GM23338 (cell line): ENCODE measurements around the gene IVD. TPM values are rescaled to one million over a fixed set of nuclear protein-coding genes. Genes with fewer than 3 reads are reported as not detected.

Source experiments
- ATAC-seq: fragments of 200-7000 bp; cut with Tn5 transposase; 3 replicates; pipeline ENCODE4 v1.9.1; 2020
- DNase-seq: peaks from one replicate; pipeline ENCODE4 v3.0.0-alpha.2; 2015; ENCODE audit warnings: low spot score
- H2AFZ ChIP-seq: fragments of 200-600 bp; sonication (generic); 2 replicates; pipeline ENCODE4 v1.8.0; 2016; ENCODE audit warnings: antibody characterized with exemption, mild to moderate bottlenecking, moderate library complexity
- H3F3A ChIP-seq: fragments of 200-600 bp; sonication (generic); replicated peaks from 2 replicates; pipeline ENCODE4 v1.8.0; 2017; ENCODE audit warnings: antibody characterized with exemption, mixed run types, low read depth
- H3K27ac ChIP-seq: fragments of 200-600 bp; sonication (generic); 2 replicates; pipeline ENCODE4 v1.6.1; 2016; ENCODE audit warnings: low read depth
- H3K27me3 ChIP-seq: fragments of 200-600 bp; sonication (generic); 2 replicates; pipeline ENCODE4 v1.8.0; 2016; ENCODE audit warnings: mild to moderate bottlenecking, mixed run types, moderate library complexity; ENCODE audit not compliant: insufficient read depth
- H3K36me3 ChIP-seq: fragments of 200-600 bp; sonication (generic); 2 replicates; pipeline ENCODE4 v1.8.0; 2016; ENCODE audit warnings: mild to moderate bottlenecking; ENCODE audit not compliant: insufficient read depth
- H3K4me1 ChIP-seq: fragments of 200-600 bp; sonication (generic); 2 replicates; pipeline ENCODE4 v1.8.0; 2016; ENCODE audit warnings: mild to moderate bottlenecking, moderate library complexity; ENCODE audit not compliant: insufficient read depth
- H3K4me2 ChIP-seq: fragments of 200-600 bp; sonication (generic); 2 replicates; pipeline ENCODE4 v1.7.1; 2017; ENCODE audit warnings: mixed run types
- H3K4me3 ChIP-seq: fragments of 200-600 bp; sonication (generic); 2 replicates; pipeline ENCODE4 v1.6.1; 2016; ENCODE audit warnings: mixed run types
- H3K79me2 ChIP-seq: fragments of 200-600 bp; sonication (generic); replicated peaks from 2 replicates; pipeline ENCODE4 v1.8.0; 2017; ENCODE audit warnings: mild to moderate bottlenecking; ENCODE audit not compliant: insufficient read depth
- H3K9me2 ChIP-seq: fragments of 200-600 bp; sonication (generic); 2 replicates; pipeline ENCODE4 v1.8.0; 2017; ENCODE audit not compliant: insufficient read depth
- H4K20me1 ChIP-seq: fragments of 200-600 bp; sonication (generic); replicated peaks from 2 replicates; pipeline ENCODE4 v1.8.0; 2017; ENCODE audit warnings: mild to moderate bottlenecking; ENCODE audit not compliant: insufficient read depth
- H3K27ac Mint-ChIP-seq: 2 replicates; pipeline ENCODE4 v1.8.0; 2020; ENCODE audit warnings: inconsistent platforms, mild to moderate bottlenecking, moderate library complexity, mixed read lengths
- H3K27me3 Mint-ChIP-seq: 3 replicates; pipeline ENCODE4 v1.8.0; 2022; ENCODE audit warnings: low read depth, mild to moderate bottlenecking, moderate library complexity, mixed read lengths, inconsistent platforms; ENCODE audit not compliant: insufficient read depth, poor library complexity
- H3K36me3 Mint-ChIP-seq: 3 replicates; pipeline ENCODE4 v1.8.0; 2021; ENCODE audit warnings: low read depth, mild to moderate bottlenecking, inconsistent platforms, moderate library complexity, mixed read lengths
- H3K4me1 Mint-ChIP-seq: 3 replicates; pipeline ENCODE4 v1.8.0; 2020; ENCODE audit warnings: mild to moderate bottlenecking, inconsistent platforms, mixed read lengths
- H3K4me3 Mint-ChIP-seq: 3 replicates; pipeline ENCODE4 v1.8.0; 2021; ENCODE audit warnings: moderate library complexity, mild to moderate bottlenecking, inconsistent platforms, mixed read lengths
- H3K9me3 Mint-ChIP-seq: 3 replicates; pipeline ENCODE4 v1.8.0; 2020; ENCODE audit warnings: moderate library complexity, mild to moderate bottlenecking, inconsistent platforms, mixed read lengths
- polyA plus RNA-seq: library from polyadenylated mRNA; unstranded; fragments of >200 nt; fragmentation: Nextera tagmentation; extraction: Ambion mirVana; gene quantifications from 2 replicates; pipeline ENCODE4 v1.2.1, GENCODE V29; 2016
- total RNA-seq: library from RNA; depleted of rRNA; stranded (reverse); fragments of >200 nt; shearing (Covaris generic); gene quantifications from 2 replicates; pipeline ENCODE4 v1.2.3, GENCODE V29; 2014
- TF ChIP-seq, protein P1 (sequence below), 2 experiments: fragments of 200-600 bp in 1 of 2; sonication (generic) in 1 of 2; conservative IDR thresholded peaks; 2 replicates each; pipeline versions ENCODE4 v1.5.1 to v1.6.1; 2016 to 2017; ENCODE audit warnings: antibody characterized with exemption in 2 of 2, low read depth in 2 of 2, mild to moderate bottlenecking in 2 of 2, moderate library complexity in 1 of 2
- TF ChIP-seq, protein P2 (sequence below): fragments of 250-450 bp; sonication (Bioruptor Pico); IDR thresholded peaks from 2 replicates; pipeline ENCODE4 v1.5.0; 2020; ENCODE audit warnings: mild to moderate bottlenecking, moderate library complexity
- TF ChIP-seq, protein P3 (sequence below): IDR thresholded peaks from one replicate; pipeline ENCODE4 v1.6.1; 2018; ENCODE audit warnings: antibody characterized with exemption; ENCODE audit not compliant: unreplicated experiment
- TF ChIP-seq, protein P4 (sequence below): IDR thresholded peaks from 2 replicates; pipeline ENCODE4 v1.6.1; 2016; ENCODE audit warnings: antibody characterized with exemption

Gene IVD
- total and polyA plus RNA-seq, 2 experiments from 2014 or later = 54.1 to 75.4 TPM

DNA sequence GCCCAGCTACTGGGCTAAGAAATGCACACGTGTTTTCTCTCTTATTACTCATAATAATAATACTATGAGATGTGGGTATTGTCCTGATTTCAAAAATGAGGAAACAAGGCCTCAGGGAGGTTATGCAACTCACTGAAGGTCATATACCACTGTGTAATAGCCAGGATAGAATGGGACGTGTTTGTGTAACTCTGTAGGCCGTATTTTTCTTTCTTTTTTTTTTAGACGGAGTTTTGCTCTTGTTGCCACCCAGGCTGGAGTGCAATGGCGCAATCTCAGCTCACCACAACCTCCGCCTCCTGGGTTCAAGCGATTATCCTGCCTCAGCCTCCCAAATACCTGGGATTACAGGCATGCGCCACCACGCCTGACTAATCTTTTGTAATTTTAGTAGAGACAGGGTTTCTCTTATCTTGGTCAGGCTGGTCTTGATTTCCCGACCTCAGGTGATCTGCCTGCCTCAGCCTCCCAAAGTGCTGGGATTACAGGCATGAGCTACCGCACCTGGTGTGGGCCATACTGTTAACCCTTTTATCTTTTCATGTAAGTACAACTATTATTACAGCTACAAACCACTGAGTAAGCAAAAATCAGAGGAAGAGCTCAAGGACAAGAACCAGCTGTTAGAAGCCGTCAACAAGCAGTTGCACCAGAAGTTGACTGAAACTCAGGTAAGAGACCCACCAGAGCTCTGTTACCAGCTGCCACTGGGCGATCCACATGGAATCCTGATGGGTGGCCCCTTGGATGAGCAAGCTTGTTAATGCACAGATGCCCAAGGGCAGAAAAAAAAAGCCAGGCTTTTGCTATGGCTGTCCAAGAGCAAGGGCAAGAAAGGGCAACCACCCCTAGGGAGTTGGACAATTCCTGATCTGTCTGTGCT, 16.4 kb upstream of the IVD start:
- H3K9me2 ChIP-seq = no peaks in the 10 kb centered on the region
- Mint-ChIP-seq H3K4me1 (peaks cover 4% of the 10 kb centered on the region), H3K4me3 (no peak overlapping the region), H3K36me3 (peaks cover 95% of the 10 kb centered on the region), H3K27me3 (peaks cover 2% of the 10 kb centered on the region), H3K9me3 (no peaks in the 10 kb centered on the region; the same call in 2 of the 3 replicates), H3K27ac (no peak overlapping the region)
- no peak overlapping the region for H3K4me2 ChIP-seq
- H3K36me3 ChIP-seq = peaks cover 91% of the 10 kb centered on the region
- H3K27me3 ChIP-seq = no peaks in the 10 kb centered on the region
- H4K20me1 ChIP-seq = peaks cover 13% of the 10 kb centered on the region
- H3F3A ChIP-seq = peaks cover 22% of the 10 kb centered on the region; the same call in 1 of the 2 replicates
- no peak for DNase-seq
- ATAC-seq = no peak
- H3K4me1 ChIP-seq = no peaks in the 10 kb centered on the region
- TF ChIP-seq, protein P1, sequence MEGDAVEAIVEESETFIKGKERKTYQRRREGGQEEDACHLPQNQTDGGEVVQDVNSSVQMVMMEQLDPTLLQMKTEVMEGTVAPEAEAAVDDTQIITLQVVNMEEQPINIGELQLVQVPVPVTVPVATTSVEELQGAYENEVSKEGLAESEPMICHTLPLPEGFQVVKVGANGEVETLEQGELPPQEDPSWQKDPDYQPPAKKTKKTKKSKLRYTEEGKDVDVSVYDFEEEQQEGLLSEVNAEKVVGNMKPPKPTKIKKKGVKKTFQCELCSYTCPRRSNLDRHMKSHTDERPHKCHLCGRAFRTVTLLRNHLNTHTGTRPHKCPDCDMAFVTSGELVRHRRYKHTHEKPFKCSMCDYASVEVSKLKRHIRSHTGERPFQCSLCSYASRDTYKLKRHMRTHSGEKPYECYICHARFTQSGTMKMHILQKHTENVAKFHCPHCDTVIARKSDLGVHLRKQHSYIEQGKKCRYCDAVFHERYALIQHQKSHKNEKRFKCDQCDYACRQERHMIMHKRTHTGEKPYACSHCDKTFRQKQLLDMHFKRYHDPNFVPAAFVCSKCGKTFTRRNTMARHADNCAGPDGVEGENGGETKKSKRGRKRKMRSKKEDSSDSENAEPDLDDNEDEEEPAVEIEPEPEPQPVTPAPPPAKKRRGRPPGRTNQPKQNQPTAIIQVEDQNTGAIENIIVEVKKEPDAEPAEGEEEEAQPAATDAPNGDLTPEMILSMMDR (conservative IDR thresholded peaks at IDR 0.05; ENCODE audit: low read depth in 2 of 2) = no peak
- TF ChIP-seq, protein P2, sequence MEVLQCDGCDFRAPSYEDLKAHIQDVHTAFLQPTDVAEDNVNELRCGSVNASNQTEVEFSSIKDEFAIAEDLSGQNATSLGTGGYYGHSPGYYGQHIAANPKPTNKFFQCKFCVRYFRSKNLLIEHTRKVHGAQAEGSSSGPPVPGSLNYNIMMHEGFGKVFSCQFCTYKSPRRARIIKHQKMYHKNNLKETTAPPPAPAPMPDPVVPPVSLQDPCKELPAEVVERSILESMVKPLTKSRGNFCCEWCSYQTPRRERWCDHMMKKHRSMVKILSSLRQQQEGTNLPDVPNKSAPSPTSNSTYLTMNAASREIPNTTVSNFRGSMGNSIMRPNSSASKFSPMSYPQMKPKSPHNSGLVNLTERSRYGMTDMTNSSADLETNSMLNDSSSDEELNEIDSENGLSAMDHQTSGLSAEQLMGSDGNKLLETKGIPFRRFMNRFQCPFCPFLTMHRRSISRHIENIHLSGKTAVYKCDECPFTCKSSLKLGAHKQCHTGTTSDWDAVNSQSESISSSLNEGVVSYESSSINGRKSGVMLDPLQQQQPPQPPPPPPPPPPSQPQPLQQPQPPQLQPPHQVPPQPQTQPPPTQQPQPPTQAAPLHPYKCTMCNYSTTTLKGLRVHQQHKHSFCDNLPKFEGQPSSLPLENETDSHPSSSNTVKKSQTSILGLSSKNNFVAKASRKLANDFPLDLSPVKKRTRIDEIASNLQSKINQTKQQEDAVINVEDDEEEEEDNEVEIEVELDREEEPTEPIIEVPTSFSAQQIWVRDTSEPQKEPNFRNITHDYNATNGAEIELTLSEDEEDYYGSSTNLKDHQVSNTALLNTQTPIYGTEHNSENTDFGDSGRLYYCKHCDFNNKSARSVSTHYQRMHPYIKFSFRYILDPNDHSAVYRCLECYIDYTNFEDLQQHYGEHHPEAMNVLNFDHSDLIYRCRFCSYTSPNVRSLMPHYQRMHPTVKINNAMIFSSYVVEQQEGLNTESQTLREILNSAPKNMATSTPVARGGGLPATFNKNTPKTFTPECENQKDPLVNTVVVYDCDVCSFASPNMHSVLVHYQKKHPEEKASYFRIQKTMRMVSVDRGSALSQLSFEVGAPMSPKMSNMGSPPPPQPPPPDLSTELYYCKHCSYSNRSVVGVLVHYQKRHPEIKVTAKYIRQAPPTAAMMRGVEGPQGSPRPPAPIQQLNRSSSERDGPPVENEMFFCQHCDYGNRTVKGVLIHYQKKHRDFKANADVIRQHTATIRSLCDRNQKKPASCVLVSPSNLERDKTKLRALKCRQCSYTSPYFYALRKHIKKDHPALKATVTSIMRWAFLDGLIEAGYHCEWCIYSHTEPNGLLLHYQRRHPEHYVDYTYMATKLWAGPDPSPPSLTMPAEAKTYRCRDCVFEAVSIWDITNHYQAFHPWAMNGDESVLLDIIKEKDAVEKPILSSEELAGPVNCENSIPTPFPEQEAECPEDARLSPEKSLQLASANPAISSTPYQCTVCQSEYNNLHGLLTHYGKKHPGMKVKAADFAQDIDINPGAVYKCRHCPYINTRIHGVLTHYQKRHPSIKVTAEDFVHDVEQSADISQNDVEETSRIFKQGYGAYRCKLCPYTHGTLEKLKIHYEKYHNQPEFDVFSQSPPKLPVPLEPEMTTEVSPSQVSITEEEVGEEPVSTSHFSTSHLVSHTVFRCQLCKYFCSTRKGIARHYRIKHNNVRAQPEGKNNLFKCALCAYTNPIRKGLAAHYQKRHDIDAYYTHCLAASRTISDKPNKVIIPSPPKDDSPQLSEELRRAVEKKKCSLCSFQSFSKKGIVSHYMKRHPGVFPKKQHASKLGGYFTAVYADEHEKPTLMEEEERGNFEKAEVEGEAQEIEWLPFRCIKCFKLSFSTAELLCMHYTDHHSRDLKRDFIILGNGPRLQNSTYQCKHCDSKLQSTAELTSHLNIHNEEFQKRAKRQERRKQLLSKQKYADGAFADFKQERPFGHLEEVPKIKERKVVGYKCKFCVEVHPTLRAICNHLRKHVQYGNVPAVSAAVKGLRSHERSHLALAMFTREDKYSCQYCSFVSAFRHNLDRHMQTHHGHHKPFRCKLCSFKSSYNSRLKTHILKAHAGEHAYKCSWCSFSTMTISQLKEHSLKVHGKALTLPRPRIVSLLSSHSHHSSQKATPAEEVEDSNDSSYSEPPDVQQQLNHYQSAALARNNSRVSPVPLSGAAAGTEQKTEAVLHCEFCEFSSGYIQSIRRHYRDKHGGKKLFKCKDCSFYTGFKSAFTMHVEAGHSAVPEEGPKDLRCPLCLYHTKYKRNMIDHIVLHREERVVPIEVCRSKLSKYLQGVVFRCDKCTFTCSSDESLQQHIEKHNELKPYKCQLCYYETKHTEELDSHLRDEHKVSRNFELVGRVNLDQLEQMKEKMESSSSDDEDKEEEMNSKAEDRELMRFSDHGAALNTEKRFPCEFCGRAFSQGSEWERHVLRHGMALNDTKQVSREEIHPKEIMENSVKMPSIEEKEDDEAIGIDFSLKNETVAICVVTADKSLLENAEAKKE (CRISPR knock-in tag) = no peak
- TF ChIP-seq, protein P3, sequence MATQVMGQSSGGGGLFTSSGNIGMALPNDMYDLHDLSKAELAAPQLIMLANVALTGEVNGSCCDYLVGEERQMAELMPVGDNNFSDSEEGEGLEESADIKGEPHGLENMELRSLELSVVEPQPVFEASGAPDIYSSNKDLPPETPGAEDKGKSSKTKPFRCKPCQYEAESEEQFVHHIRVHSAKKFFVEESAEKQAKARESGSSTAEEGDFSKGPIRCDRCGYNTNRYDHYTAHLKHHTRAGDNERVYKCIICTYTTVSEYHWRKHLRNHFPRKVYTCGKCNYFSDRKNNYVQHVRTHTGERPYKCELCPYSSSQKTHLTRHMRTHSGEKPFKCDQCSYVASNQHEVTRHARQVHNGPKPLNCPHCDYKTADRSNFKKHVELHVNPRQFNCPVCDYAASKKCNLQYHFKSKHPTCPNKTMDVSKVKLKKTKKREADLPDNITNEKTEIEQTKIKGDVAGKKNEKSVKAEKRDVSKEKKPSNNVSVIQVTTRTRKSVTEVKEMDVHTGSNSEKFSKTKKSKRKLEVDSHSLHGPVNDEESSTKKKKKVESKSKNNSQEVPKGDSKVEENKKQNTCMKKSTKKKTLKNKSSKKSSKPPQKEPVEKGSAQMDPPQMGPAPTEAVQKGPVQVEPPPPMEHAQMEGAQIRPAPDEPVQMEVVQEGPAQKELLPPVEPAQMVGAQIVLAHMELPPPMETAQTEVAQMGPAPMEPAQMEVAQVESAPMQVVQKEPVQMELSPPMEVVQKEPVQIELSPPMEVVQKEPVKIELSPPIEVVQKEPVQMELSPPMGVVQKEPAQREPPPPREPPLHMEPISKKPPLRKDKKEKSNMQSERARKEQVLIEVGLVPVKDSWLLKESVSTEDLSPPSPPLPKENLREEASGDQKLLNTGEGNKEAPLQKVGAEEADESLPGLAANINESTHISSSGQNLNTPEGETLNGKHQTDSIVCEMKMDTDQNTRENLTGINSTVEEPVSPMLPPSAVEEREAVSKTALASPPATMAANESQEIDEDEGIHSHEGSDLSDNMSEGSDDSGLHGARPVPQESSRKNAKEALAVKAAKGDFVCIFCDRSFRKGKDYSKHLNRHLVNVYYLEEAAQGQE = no peak
- TF ChIP-seq, protein P4, sequence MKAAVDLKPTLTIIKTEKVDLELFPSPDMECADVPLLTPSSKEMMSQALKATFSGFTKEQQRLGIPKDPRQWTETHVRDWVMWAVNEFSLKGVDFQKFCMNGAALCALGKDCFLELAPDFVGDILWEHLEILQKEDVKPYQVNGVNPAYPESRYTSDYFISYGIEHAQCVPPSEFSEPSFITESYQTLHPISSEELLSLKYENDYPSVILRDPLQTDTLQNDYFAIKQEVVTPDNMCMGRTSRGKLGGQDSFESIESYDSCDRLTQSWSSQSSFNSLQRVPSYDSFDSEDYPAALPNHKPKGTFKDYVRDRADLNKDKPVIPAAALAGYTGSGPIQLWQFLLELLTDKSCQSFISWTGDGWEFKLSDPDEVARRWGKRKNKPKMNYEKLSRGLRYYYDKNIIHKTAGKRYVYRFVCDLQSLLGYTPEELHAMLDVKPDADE = no peak
- H3K4me3 ChIP-seq = no peak overlapping the region
- peaks cover 16% of the 10 kb centered on the region for H3K79me2 ChIP-seq
- no peak overlapping the region for H3K27ac ChIP-seq
- H2AFZ ChIP-seq = no peak overlapping the region
